HG02623 (cell line): Measurements from ENCODE around the gene DPPA2.
"Not testable (repeated sequence)": the region's sequence is repeated elsewhere in the genome, so short reads cannot be mapped to it uniquely, and the experiment has no call there.

ENCODE experiments used
- ATAC-seq: cut with Tn5 transposase; IDR thresholded peaks from one replicate; pipeline ENCODE4 v1.9.1; 2021; ENCODE audit warnings: moderate library complexity; ENCODE audit not compliant: unreplicated experiment

The DPPA2 gene

DNA sequence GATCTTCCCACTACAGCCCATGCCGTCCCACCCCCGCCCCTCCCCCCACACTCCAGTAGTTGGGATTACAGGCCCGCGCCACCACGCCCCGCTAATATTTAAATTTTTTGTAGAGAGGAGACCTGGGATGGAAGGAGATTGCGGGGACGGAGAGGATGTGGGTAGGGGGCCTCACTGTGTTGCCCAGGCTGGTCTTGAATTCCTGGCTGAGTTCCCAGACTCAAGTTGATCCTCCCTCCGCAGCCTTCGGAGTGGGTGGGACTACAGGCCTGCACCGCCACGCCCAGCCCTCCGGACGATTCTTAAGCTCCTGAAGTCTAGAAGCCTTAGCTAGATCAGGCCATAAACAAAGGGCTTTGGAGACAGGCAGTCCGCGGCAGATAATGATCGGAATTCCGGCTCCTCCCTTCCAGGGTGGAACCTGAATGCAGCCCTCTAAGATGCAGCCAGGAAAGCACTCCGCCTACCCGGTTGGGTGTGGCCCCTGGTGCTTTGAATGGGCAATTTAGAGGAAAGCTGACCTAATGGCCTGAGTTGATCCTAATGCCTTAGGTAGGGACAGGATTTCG, at the start of gene DPPA2:
TSS of gene DPPA2 (minus strand) at position 356 of the 569 bp plus-strand sequence. CDS start 1,975 bp downstream, outside the sequence.
- no peak for ATAC-seq

GRCh38 chr3:109364088-109364487, 47.8 kb upstream of the DPPA2 start:
- no peak for ATAC-seq

GRCh38 chr3:109363634-109364033, 47.3 kb upstream of the DPPA2 start:
- no peak for ATAC-seq

DNA sequence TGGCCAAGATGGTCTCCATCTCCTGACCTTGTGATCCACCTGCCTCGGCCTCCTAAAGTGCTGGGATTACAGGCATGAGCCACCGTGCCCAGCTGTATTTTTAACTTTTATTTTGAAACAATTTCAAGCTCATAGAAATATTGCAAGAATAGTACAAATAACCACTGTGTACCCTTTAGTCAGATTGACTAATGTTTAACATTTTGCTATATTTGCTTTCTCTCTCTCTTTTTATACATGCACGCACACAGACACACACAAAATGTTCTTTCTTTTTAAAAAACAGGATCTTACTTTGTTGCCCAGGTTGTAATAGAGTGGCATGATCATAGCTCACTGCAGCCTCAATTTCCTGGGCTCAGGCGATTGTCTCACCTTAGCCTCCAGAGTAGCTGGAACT, 46.5 kb upstream of the DPPA2 start:
- no peak for ATAC-seq

DNA sequence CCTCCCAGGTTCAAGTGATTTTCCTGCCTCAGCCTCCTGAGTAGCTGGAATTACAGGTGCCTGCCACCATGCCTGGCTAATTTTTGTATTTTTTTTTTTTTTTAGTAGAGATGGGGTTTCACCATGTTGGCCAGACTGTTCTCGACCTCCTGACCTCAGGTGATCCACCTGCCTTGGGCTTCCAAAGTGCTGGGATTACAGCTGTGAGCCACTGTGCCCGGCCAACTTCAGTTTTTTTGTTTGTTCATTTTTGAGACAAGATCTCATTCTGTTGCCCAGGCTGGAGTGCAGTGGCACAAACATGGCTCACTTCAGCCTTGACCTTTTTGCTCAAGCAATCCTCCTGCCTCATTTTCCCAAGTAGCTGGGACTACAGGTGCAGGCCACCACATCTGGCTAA, 42.5 kb upstream of the DPPA2 start:
- ATAC-seq: not testable (repeated sequence)

- no peak for ATAC-seq
Observed at GRCh38 chr3:109356442-109357155, 40.3 kb upstream of the DPPA2 start.

- no peak for ATAC-seq
Observed at GRCh38 chr3:109355625-109356441, 39.5 kb upstream of the DPPA2 start.

- ATAC-seq: no peak
Observed at GRCh38 chr3:109353057-109353456, 36.7 kb upstream of the DPPA2 start.

DNA sequence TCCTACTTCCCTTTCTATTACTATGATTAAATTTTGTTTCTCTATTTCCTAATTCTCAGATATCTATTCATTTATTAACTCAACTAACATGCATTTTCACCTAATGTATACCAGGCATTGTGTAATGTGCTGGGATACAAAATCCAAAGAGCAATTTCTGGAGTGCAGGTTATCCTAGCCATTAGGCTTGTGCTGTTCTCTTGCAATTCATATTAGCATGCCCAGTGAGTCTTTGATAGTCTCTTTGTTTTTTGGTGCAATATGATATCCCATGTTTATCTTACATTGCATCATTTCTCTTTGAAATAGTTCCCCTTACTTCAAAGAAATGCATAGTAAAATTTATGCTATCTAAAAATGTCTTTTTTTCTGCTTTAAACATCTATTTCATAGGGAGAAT, 34.9 kb upstream of the DPPA2 start:
- ATAC-seq: no peak

DNA sequence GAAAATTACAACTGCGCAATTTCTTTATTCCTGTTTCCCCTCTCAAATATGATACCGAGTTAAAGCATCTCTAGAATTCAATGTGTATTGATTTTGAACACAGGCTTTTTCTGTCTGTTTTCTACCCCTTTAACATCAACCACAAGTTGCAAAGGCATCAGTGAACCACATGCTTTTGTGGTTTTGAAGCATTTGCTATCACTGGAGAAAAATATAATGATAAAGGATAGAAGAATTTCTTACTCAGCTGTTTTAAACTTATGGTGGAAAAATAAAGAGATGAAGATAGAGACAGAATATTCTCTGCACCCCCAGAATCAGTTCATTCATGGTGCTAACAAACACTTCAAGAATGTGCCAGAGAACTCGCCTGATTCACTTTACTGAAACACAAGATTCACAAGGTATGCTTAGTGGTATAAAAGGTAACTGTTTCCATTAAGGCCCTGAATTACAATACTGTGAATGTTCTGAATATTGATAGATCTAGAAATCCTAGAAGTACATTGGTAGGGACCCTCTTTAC, 30.5 kb upstream of the DPPA2 start:
- no peak for ATAC-seq

DNA sequence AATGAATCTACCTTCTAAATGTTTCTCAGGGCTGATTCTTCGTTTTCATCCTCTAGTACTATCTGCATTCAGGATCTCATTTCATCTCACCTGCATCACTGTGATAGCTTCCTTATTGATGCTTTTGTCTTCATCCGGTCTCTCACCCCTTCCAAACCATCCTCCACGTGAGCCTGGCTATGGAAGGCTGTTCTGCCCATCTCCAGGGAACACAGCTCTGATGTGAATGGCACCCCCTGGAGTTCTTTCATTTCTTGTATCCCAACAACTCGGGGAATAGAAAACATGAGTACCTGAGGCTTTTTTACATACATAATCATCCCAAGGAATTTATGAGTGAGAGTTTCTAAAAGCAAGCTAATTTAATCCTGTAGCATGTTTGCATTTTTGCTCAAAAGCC, 29.8 kb upstream of the DPPA2 start:
- no peak for ATAC-seq

GRCh38 chr3:109339714-109340648, 23.7 kb upstream of the DPPA2 start:
- ATAC-seq: no peak

- no peak for ATAC-seq
Observed at GRCh38 chr3:109339197-109339596, 22.9 kb upstream of the DPPA2 start.

- no peak for ATAC-seq
Observed at GRCh38 chr3:109338322-109338721, 22.0 kb upstream of the DPPA2 start.

DNA sequence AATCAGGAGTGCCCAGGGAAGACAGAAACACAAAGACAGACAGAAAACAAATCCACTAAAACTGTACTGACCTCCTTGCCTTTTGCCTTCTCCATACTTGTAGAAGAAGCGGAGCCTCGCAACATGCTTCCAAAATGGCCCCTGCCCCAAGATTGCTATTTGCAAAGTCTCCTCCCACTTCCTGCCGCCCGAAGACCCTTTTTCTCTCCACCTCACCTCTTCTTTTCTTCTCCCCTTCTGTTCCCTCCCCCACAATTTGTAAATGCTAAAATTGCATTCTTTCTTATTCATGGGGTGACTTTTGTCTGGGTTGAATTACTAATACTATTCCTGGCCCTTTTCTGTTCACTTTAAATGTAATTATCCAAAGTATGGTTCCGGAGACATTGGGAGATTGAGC, 21.1 kb upstream of the DPPA2 start, which contains the start of gene DPPA4:
TSS of gene DPPA4 (minus strand) at position 154 of the 400 bp plus-strand sequence. CDS start at position 125, 29 bp downstream.
- no peak for ATAC-seq

GRCh38 chr3:109336291-109336861, 20.1 kb upstream of the DPPA2 start:
- no peak for ATAC-seq

- no peak for ATAC-seq
Observed at GRCh38 chr3:109334572-109334971, 18.3 kb upstream of the DPPA2 start.

GRCh38 chr3:109331692-109332091, 15.4 kb upstream of the DPPA2 start:
- ATAC-seq: no peak

GRCh38 chr3:109330405-109330804, 14.1 kb upstream of the DPPA2 start:
- no peak for ATAC-seq

- no peak for ATAC-seq
Observed at GRCh38 chr3:109328202-109328601, 11.9 kb upstream of the DPPA2 start.
